Lung (tissue), 12 donors: ENCODE measurements around the gene WDR45. TPM values are rescaled to one million over a fixed set of nuclear protein-coding genes. Genes with fewer than 3 reads are reported as not detected.

Experiments used
- ATAC-seq: fragments of 200-7000 bp; cut with Tn5 transposase; one replicate; pipeline ENCODE4 v1.9.1; 2020; ENCODE audit warnings: moderate number of reproducible peaks; ENCODE audit not compliant: insufficient read depth, low FRiP score
- DNase-seq, 3 donors: peaks; one replicate each; pipeline ENCODE4 v3.0.0-alpha.2; 2013 to 2017
- H3K27ac ChIP-seq, 2 donors: one replicate each; pipeline ENCODE4 v1.5.1; 2013; ENCODE audit warnings: mild to moderate bottlenecking in 2 of 2, moderate library complexity in 2 of 2, control low read depth in 1 of 2, inconsistent platforms in 1 of 2, low read depth in 1 of 2, low read length in 1 of 2
- H3K27me3 ChIP-seq, 3 donors: one replicate each; pipeline ENCODE4 v1.5.1; 2013; ENCODE audit warnings: low read length in 2 of 3; ENCODE audit not compliant: control insufficient read depth in 3 of 3, insufficient read depth in 3 of 3
- H3K36me3 ChIP-seq, 4 donors: one replicate each; pipeline ENCODE4 v1.5.1; 2013; ENCODE audit warnings: low read length in 4 of 4, mild to moderate bottlenecking in 1 of 4, moderate library complexity in 1 of 4; ENCODE audit not compliant: control insufficient read depth in 4 of 4, insufficient read depth in 4 of 4
- H3K4me1 ChIP-seq, 5 donors: one replicate each; pipeline ENCODE4 v1.5.1; 2013; ENCODE audit warnings: low read length in 5 of 5, mild to moderate bottlenecking in 2 of 5, moderate library complexity in 1 of 5; ENCODE audit not compliant: control insufficient read depth in 5 of 5, insufficient read depth in 5 of 5
- H3K4me3 ChIP-seq: one replicate; pipeline ENCODE4 v1.5.1; 2013; ENCODE audit warnings: mild to moderate bottlenecking, control low read depth, moderate library complexity
- H3K9ac ChIP-seq, 2 donors: one replicate each; pipeline ENCODE4 v1.5.1; 2013; ENCODE audit warnings: low read length in 2 of 2, control low read depth in 1 of 2; ENCODE audit not compliant: insufficient read depth in 1 of 2
- H3K9me3 ChIP-seq, 4 donors: one replicate each; pipeline ENCODE4 v1.5.1; 2013; ENCODE audit warnings: low read length in 3 of 4, mild to moderate bottlenecking in 1 of 4, moderate library complexity in 1 of 4; ENCODE audit not compliant: control insufficient read depth in 4 of 4, insufficient read depth in 3 of 4
- CTCF ChIP-seq: IDR thresholded peaks from 2 replicates; pipeline ENCODE4 v1.5.1; 2012; ENCODE audit warnings: mild to moderate bottlenecking; ENCODE audit errors: control extremely low read depth, extremely low read depth
- WGBS, 2 donors: extraction: QIAGEN DNeasy Blood & Tissue Kit; methylation state at CpG; one replicate each; pipeline ENCODE4 v1.1.7; 2013; 5-methylcytosine and 5-hydroxymethylcytosine counted together
- polyA plus RNA-seq, 2 donors: library from polyadenylated mRNA; stranded (reverse); fragments of 200-250 nt; gene quantifications; one replicate each; pipeline ENCODE4 v1.2.1, GENCODE V29; 2013
- total RNA-seq, 2 donors: library from RNA; depleted of rRNA in 1 of 2; stranded (reverse); fragments of >200 nt in 1 of 2; gene quantifications; one replicate each; pipeline ENCODE4 v1.2.1, GENCODE V29; 2014 to 2021
- donor health status: control.
- donor health status: control.
- donor health status: Bipolar disorder and iron deficiency.
- donor health status: healthy.
- donor health status: DM: yes; HTN: yes; CAD: no.

Gene WDR45
- total and polyA plus RNA-seq, 4 donors, result 48.1 to 71.4 (median 64.3) TPM

GRCh38 chrX:49116076-49116475 is 36.4 kb upstream of the WDR45 start:
- no peak for TF ChIP-seq CTCF
- no peaks in the 10 kb centered on the region for H3K4me1 ChIP-seq
- H3K9me3 ChIP-seq, result peaks cover 0 to 2% (median 0%) of the 10 kb centered on the region in 4 donors
- 81 to 83% methylated on average over 5 to 8 of the region's 8 CpGs for WGBS, 2 donors
- ATAC-seq, result no peak
- no peaks in the 10 kb centered on the region for H3K27me3 ChIP-seq
- H3K9ac ChIP-seq, result no peak overlapping the region
- no peak for DNase-seq
- no peak overlapping the region for H3K27ac ChIP-seq
- peaks cover 2 to 25% (median 10%) of the 10 kb centered on the region in 4 donors for H3K36me3 ChIP-seq
- H3K4me3 ChIP-seq, result no peak overlapping the region

- Histone ChIP-seq H3K9me3 (peaks cover 0 to 2% (median 0%) of the 10 kb centered on the region in 4 donors), H3K27ac (no peak overlapping the region), H3K4me1 (no peaks in the 10 kb centered on the region), H3K9ac (no peak overlapping the region), H3K4me3 (no peak overlapping the region), H3K36me3 (peaks cover 2 to 18% (median 8%) of the 10 kb centered on the region in 4 donors), H3K27me3 (no peaks in the 10 kb centered on the region)
- no peak for ATAC-seq
- DNase-seq, result no peak
- 73 to 80% methylated on average over 3 of the region's 3 CpGs for WGBS, 2 donors
- TF ChIP-seq CTCF, result no peak
Observed at GRCh38 chrX:49111791-49112190, 32.1 kb upstream of the WDR45 start.

GRCh38 chrX:49110417-49110816 is 30.7 kb upstream of the WDR45 start:
- H3K4me1 ChIP-seq, result no peaks in the 10 kb centered on the region
- H3K36me3 ChIP-seq, result peaks cover 2 to 14% (median 8%) of the 10 kb centered on the region in 4 donors
- H3K9me3 ChIP-seq, result peaks cover 0 to 2% (median 0%) of the 10 kb centered on the region in 4 donors
- no peak for ATAC-seq
- no peak overlapping the region for H3K27ac ChIP-seq
- no peaks in the 10 kb centered on the region for H3K27me3 ChIP-seq
- no peak for DNase-seq
- WGBS, 2 donors, result 67 to 82% methylated on average over 3 of the region's 3 CpGs
- no peak for TF ChIP-seq CTCF
- H3K9ac ChIP-seq, result no peak overlapping the region
- H3K4me3 ChIP-seq, result no peak overlapping the region

GRCh38 chrX:49108641-49109040 is 29.0 kb upstream of the WDR45 start:
- Histone ChIP-seq H3K9ac (no peak overlapping the region), H3K9me3 (peaks cover 0 to 2% (median 0%) of the 10 kb centered on the region in 4 donors), H3K4me3 (no peak overlapping the region), H3K27ac (no peak overlapping the region), H3K27me3 (no peaks in the 10 kb centered on the region), H3K4me1 (no peaks in the 10 kb centered on the region), H3K36me3 (peaks cover 2 to 11% (median 6%) of the 10 kb centered on the region in 4 donors)
- 71 to 75% methylated on average over 2 of the region's 2 CpGs for WGBS, 2 donors
- no peak for TF ChIP-seq CTCF
- DNase-seq (no peak), ATAC-seq (no peak)
